OCI-LY7 (cell line): ENCODE measurements around the gene PITPNC1.

Experiments used
- CTCF ChIP-seq: fragments of 200-600 bp; sonication (generic); conservative IDR thresholded peaks from 2 replicates; pipeline ENCODE4 v1.5.1; 2014; ENCODE audit warnings: mild to moderate bottlenecking, antibody characterized with exemption, low read length, moderate library complexity, mixed read lengths
- EZH2phosphoT487 ChIP-seq: fragments of 200-600 bp; sonication (generic); IDR thresholded peaks from 2 replicates; pipeline ENCODE4 v1.6.1; 2018; ENCODE audit warnings: low read depth, borderline replicate concordance, mild to moderate bottlenecking, mixed run types, antibody characterized with exemption, low read length, moderate library complexity, mixed read lengths

- TF ChIP-seq CTCF (no peak), EZH2phosphoT487 (no peak)
These were observed 63.4 kb downstream of the PITPNC1 start for GRCh38 chr17:67440277-67441051.
